ENCODE data around the gene GPD1L.

DNA sequence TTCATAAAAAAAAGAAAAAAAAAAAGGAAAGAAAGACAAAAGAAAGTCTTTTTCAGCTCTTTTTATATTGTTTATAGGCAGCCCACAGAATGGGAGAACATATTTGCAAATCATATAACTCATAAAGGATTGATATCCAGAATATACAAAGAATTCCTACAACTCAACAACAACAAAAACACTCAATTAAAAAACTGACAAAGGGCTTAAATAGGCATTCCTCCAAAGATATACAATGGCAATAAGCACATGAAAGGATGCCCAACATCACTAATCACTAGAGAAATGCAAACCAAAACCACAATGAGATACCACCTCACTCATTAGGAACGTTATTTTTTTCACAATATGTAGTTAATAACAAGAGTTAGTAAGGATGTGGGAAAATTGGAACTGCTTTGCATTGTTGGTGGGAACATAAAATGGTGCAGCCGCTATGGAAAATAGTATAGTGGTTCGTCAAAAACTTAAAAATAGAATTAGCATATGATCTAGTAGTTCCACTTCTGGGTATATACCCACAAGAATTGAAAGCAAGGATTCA, 77.8 kb downstream of the GPD1L start:
- TF ChIP-seq, protein P1, sequence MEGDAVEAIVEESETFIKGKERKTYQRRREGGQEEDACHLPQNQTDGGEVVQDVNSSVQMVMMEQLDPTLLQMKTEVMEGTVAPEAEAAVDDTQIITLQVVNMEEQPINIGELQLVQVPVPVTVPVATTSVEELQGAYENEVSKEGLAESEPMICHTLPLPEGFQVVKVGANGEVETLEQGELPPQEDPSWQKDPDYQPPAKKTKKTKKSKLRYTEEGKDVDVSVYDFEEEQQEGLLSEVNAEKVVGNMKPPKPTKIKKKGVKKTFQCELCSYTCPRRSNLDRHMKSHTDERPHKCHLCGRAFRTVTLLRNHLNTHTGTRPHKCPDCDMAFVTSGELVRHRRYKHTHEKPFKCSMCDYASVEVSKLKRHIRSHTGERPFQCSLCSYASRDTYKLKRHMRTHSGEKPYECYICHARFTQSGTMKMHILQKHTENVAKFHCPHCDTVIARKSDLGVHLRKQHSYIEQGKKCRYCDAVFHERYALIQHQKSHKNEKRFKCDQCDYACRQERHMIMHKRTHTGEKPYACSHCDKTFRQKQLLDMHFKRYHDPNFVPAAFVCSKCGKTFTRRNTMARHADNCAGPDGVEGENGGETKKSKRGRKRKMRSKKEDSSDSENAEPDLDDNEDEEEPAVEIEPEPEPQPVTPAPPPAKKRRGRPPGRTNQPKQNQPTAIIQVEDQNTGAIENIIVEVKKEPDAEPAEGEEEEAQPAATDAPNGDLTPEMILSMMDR (tag by site-specific recombination; IDR thresholded peaks at IDR 0.05) = no peak
- TF ChIP-seq YY1 (tag by site-specific recombination; IDR thresholded peaks at IDR 0.05) (no peak), SALL2 (tag by site-specific recombination; IDR thresholded peaks at IDR 0.05; ENCODE audit: borderline replicate concordance) (no peak), ZNF121 (tag by site-specific recombination; IDR thresholded peaks at IDR 0.05) (no peak)
- TF ChIP-seq, protein P2, sequence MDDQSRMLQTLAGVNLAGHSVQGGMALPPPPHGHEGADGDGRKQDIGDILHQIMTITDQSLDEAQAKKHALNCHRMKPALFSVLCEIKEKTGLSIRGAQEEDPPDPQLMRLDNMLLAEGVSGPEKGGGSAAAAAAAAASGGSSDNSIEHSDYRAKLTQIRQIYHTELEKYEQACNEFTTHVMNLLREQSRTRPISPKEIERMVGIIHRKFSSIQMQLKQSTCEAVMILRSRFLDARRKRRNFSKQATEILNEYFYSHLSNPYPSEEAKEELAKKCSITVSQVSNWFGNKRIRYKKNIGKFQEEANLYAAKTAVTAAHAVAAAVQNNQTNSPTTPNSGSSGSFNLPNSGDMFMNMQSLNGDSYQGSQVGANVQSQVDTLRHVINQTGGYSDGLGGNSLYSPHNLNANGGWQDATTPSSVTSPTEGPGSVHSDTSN (CRISPR knock-in tag; IDR thresholded peaks at IDR 0.05) = no peak
- TF ChIP-seq, protein P3, sequence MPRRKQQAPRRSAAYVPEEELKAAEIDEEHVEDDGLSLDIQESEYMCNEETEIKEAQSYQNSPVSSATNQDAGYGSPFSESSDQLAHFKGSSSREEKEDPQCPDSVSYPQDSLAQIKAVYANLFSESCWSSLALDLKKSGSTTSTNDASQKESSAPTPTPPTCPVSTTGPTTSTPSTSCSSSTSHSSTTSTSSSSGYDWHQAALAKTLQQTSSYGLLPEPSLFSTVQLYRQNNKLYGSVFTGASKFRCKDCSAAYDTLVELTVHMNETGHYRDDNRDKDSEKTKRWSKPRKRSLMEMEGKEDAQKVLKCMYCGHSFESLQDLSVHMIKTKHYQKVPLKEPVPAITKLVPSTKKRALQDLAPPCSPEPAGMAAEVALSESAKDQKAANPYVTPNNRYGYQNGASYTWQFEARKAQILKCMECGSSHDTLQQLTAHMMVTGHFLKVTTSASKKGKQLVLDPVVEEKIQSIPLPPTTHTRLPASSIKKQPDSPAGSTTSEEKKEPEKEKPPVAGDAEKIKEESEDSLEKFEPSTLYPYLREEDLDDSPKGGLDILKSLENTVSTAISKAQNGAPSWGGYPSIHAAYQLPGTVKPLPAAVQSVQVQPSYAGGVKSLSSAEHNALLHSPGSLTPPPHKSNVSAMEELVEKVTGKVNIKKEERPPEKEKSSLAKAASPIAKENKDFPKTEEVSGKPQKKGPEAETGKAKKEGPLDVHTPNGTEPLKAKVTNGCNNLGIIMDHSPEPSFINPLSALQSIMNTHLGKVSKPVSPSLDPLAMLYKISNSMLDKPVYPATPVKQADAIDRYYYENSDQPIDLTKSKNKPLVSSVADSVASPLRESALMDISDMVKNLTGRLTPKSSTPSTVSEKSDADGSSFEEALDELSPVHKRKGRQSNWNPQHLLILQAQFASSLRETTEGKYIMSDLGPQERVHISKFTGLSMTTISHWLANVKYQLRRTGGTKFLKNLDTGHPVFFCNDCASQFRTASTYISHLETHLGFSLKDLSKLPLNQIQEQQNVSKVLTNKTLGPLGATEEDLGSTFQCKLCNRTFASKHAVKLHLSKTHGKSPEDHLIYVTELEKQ (tag by site-specific recombination; IDR thresholded peaks at IDR 0.05; ENCODE audit: borderline replicate concordance) = no peak
- TF ChIP-seq, protein P4, sequence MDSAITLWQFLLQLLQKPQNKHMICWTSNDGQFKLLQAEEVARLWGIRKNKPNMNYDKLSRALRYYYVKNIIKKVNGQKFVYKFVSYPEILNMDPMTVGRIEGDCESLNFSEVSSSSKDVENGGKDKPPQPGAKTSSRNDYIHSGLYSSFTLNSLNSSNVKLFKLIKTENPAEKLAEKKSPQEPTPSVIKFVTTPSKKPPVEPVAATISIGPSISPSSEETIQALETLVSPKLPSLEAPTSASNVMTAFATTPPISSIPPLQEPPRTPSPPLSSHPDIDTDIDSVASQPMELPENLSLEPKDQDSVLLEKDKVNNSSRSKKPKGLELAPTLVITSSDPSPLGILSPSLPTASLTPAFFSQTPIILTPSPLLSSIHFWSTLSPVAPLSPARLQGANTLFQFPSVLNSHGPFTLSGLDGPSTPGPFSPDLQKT (IDR thresholded peaks at IDR 0.05; ENCODE audit: borderline replicate concordance, low read depth, low read length) = no peak
